HUES6 (cell line): ENCODE measurements around the gene SUPT16H.
"Not testable (repeated sequence)": the region's sequence is repeated elsewhere in the genome, so short reads cannot be mapped to it uniquely, and the experiment has no call there.

ENCODE experiments used
- H3K27ac ChIP-seq: 2 replicates; pipeline ENCODE4 v1.7.0; 2013; ENCODE audit warnings: low read depth, mild to moderate bottlenecking, low read length, inconsistent platforms
- H3K27me3 ChIP-seq: 2 replicates; pipeline ENCODE4 v1.6.1; 2013; ENCODE audit warnings: low read length; ENCODE audit not compliant: control insufficient read depth, insufficient read depth
- H3K36me3 ChIP-seq: 2 replicates; pipeline ENCODE4 v1.6.1; 2013; ENCODE audit warnings: low read length; ENCODE audit not compliant: control insufficient read depth, insufficient read depth
- H3K4me1 ChIP-seq: 2 replicates; pipeline ENCODE4 v1.6.1; 2013; ENCODE audit warnings: low read length; ENCODE audit not compliant: control insufficient read depth, insufficient read depth
- H3K4me3 ChIP-seq: 2 replicates; pipeline ENCODE4 v1.5.1; 2013; ENCODE audit warnings: low read depth, low read length
- H3K9ac ChIP-seq: one replicate; pipeline ENCODE4 v1.6.1; 2013; ENCODE audit warnings: mild to moderate bottlenecking, low read length
- H3K9me3 ChIP-seq: 2 replicates; pipeline ENCODE4 v1.6.1; 2013; ENCODE audit warnings: low read depth, low read length; ENCODE audit not compliant: control insufficient read depth, insufficient read depth

SUPT16H gene

GRCh38 chr14:21320913-21321312 lies 62.9 kb downstream of the SUPT16H start:
- Histone ChIP-seq H3K9me3 (no peaks in the 10 kb centered on the region), H3K9ac (no peak overlapping the region), H3K36me3 (no peaks in the 10 kb centered on the region), H3K4me3 (no peak overlapping the region), H3K27ac (no peak overlapping the region), H3K27me3 (no peaks in the 10 kb centered on the region), H3K4me1 (peaks cover 9% of the 10 kb centered on the region)

GRCh38 chr14:21317398-21317797 lies 66.4 kb downstream of the SUPT16H start:
- Histone ChIP-seq H3K4me1 (peaks cover 9% of the 10 kb centered on the region), H3K9me3 (no peaks in the 10 kb centered on the region), H3K27ac (no peak overlapping the region), H3K36me3 (no peaks in the 10 kb centered on the region), H3K27me3 (no peaks in the 10 kb centered on the region), H3K9ac (no peak overlapping the region), H3K4me3 (no peak overlapping the region)

DNA sequence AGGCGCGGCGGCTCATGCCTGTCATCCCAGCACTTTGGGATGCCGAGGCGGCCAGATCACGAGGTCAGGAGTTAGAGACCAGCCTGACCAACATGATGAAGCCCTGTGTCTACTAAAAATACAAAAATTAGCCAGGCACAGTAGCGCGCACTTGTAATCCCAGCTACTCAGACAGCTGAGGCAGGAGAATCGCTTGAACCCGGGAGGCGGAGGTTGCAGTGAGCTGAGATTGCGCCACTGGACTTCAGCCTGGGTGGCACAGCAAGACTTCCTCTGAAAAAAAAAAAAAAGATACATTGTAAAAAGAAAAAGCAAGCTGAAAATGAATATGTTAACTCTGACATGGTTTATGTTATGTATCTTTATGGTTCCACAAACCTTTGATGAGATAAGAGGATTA lies 70.3 kb downstream of the SUPT16H start:
- H3K4me1 ChIP-seq: peaks cover 6% of the 10 kb centered on the region
- no peaks in the 10 kb centered on the region for H3K27me3 ChIP-seq
- no peak overlapping the region for H3K4me3 ChIP-seq
- H3K27ac ChIP-seq: no peak overlapping the region
- no peaks in the 10 kb centered on the region for H3K9me3 ChIP-seq
- H3K9ac ChIP-seq: no peak overlapping the region
- no peaks in the 10 kb centered on the region for H3K36me3 ChIP-seq

DNA sequence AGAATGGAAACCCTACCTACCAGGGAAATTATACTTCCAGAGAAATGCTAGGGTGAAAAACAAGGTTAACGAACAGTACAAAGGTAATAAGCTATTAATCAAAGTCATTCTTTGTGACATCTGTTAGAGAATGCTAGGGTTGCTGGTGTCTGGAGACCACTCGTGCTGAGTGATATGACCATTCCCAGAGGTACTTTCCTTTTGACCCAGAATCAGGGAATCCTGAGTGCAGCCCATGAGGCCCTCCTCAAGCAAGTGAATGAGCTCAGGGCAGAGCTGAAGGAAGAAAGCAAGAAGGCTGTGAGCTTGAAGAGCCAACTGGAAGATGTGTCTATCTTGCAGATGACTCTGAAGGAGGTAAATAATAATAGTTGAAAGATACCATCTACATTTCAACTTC lies 72.2 kb downstream of the SUPT16H start:
- no peak overlapping the region for H3K4me3 ChIP-seq

DNA sequence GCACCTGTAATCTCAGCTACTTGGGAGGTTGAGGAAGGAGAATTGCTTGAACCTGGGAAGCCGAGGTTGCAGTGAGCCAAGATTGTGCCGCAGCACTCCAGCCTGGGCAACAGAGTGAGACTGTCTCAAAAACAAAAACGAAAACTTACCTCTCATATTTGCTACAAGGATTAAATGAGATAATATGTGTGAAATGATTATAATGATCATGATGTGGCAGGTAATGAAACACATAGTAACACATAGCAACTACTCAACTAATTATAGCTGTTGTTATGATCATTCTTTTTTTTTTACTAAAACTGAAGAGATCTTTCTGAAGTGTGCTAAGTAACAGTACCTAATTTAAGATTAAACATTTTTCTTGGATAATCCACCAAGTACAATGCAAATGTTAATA lies 73.9 kb downstream of the SUPT16H start:
- Histone ChIP-seq H3K27me3 (no peaks in the 10 kb centered on the region), H3K9ac (no peak overlapping the region), H3K4me1 (peaks cover 20% of the 10 kb centered on the region), H3K9me3 (no peaks in the 10 kb centered on the region), H3K27ac (no peak overlapping the region), H3K4me3 (no peak overlapping the region), H3K36me3 (no peaks in the 10 kb centered on the region)

More for the DNA sequence above, 72.2 kb downstream of the SUPT16H start:
- H3K9ac ChIP-seq: no peak overlapping the region
- H3K36me3 ChIP-seq: no peaks in the 10 kb centered on the region
- peaks cover 20% of the 10 kb centered on the region for H3K4me1 ChIP-seq
- H3K9me3 ChIP-seq: no peaks in the 10 kb centered on the region
- no peaks in the 10 kb centered on the region for H3K27me3 ChIP-seq
- H3K27ac ChIP-seq: no peak overlapping the region

DNA sequence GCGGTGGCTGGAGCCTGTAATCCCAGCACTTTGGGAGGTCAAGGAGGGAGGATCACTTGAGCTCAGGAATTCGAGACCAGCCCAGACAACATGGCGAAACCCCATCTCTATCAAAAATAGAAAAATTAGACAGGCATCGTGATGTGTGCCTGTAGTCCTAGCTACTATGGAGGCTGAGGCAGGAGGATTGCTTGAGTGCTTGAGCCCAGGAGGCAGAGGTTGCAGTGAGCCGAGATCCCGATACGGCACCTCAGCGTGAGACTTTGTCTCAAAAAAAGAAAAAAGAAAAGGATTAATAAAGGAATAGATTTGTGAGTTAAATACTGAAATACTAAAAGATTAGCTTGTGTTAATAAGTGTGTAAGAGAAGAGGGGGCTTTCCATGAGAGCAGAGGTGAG lies 74.6 kb downstream of the SUPT16H start:
- peak overlapping the region; percentile 96 for H3K27ac ChIP-seq
- no peaks in the 10 kb centered on the region for H3K9me3 ChIP-seq
- H3K4me1 ChIP-seq: peaks cover 20% of the 10 kb centered on the region
- no peaks in the 10 kb centered on the region for H3K27me3 ChIP-seq
- H3K4me3 ChIP-seq: peak overlapping the region; percentile 50
- peak overlapping the region; percentile 93 for H3K9ac ChIP-seq
- H3K36me3 ChIP-seq: no peaks in the 10 kb centered on the region

DNA sequence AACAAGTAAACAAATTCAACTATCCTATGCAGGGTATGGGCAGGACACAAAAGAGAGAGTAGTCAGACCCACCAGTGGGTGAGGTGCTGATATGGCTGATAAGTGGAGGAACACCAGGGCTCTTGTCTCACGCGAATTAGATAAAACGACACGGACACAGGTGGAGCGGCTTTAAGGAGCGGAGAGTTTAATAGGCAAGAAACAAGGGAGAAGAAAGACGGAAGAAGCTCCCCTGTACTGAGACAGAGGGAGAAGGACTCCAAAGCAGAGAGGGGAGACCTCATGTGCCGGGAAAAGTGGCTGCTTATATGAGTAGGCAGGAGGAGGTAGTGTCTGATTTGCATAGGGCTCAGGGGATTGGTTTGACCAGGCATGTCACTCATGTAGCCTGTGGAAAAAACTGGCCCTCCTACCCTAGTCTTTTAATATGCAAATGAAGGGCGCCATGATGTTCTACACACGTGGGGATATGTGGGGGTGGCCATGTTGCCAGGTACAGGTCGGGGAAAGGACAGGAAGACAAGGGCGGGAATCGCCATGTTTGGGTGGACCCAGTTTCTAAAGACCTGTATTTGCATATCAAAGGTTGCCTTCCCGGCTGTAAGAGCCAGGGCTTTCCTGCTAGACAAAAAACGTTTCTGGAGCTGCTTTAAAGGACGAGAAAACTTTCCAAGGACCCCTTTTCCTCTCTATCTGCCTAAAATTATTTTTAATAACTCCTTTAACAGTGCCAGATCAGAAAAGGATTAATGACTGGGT lies 75.2 kb downstream of the SUPT16H start:
- Histone ChIP-seq H3K27ac (peak overlapping the region; percentile 96), H3K36me3 (no peaks in the 10 kb centered on the region), H3K27me3 (no peaks in the 10 kb centered on the region), H3K4me1 (peaks cover 20% of the 10 kb centered on the region), H3K9me3 (no peaks in the 10 kb centered on the region), H3K4me3 (peak overlapping the region; percentile 68), H3K9ac (peak overlapping the region; percentile 96)

GRCh38 chr14:21308132-21308478 lies 75.7 kb downstream of the SUPT16H start:
- Histone ChIP-seq H3K9me3 (no peaks in the 10 kb centered on the region), H3K27me3 (no peaks in the 10 kb centered on the region), H3K9ac (peak overlapping the region; percentile 96), H3K27ac (peak overlapping the region; percentile 91), H3K4me3 (peak overlapping the region; percentile 68), H3K36me3 (no peaks in the 10 kb centered on the region), H3K4me1 (peaks cover 20% of the 10 kb centered on the region)

- Histone ChIP-seq H3K4me3 (peak overlapping the region; percentile 68), H3K36me3 (no peaks in the 10 kb centered on the region), H3K9ac (peak overlapping the region; percentile 96), H3K27ac (peak overlapping the region; percentile 91; the same call in 1 of the 2 replicates), H3K4me1 (peaks cover 20% of the 10 kb centered on the region), H3K27me3 (no peaks in the 10 kb centered on the region), H3K9me3 (no peaks in the 10 kb centered on the region)
Measured at GRCh38 chr14:21307637-21308036, 76.2 kb downstream of the SUPT16H start.

DNA sequence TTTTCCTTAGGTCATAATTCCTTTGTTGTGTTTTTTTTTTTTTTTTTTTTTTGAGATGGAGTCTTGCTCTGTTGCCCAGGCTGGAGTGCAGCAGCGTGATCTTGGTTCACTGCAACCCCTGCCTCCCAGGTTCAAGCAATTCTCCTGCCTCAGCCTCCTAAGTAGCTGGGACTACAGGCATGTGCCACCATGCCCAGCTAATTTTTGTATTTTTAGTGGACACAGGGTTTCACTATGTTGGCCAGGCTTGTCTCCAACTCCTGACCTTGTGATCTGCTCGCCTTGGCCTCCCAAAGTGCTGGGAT lies 81.0 kb downstream of the SUPT16H start:
- not testable (repeated sequence) for H3K9me3 ChIP-seq, H3K4me1 ChIP-seq, H3K9ac ChIP-seq, H3K27me3 ChIP-seq, H3K4me3 ChIP-seq, H3K27ac ChIP-seq, H3K36me3 ChIP-seq

GRCh38 chr14:21302013-21302835 lies 81.6 kb downstream of the SUPT16H start:
- peaks cover 4% of the 10 kb centered on the region for H3K4me1 ChIP-seq
- H3K9ac ChIP-seq: no peak overlapping the region
- no peak overlapping the region for H3K27ac ChIP-seq

More at GRCh38 chr14:21302013-21302835, 81.6 kb downstream of the SUPT16H start:
- H3K36me3 ChIP-seq: no peaks in the 10 kb centered on the region
- H3K4me3 ChIP-seq: no peak overlapping the region
- peaks cover 9% of the 10 kb centered on the region for H3K27me3 ChIP-seq
- H3K9me3 ChIP-seq: no peaks in the 10 kb centered on the region
